ENCODE data around the gene ART3. TPM values are rescaled to one million over a fixed set of nuclear protein-coding genes. Genes with fewer than 3 reads are reported as not detected.
A peak's percentile ranks its signal among the peaks of the same experiment; 100 is the strongest.
"Not testable (repeated sequence)": the region's sequence is repeated elsewhere in the genome, so short reads cannot be mapped to it uniquely, and the experiment has no call there.

ART3 gene
- total RNA-seq, 1 donor from 2014 or later, result not detected

DNA sequence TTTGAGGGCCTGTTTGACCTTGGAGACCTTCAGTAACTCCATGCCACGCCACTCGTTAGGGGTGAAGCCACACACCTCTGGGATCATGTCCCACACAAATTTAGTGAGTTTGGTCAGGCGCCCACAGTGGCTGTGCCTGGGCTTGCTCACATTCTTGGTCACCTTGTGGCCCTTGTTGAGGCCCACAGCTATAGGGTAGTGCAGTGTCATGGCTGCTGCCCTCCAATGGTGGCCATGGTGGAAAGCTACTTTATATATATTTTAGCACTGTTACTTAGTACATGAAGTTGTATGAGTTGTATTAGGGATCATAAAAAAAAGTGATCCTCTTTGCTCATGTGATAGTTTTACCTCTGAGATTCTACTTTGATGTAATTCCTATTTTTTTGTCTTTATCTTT is 37.7 kb upstream of the ART3 start:
- ATAC-seq (ENCODE audit: low read depth), result no peak
- TF ChIP-seq, protein P1, sequence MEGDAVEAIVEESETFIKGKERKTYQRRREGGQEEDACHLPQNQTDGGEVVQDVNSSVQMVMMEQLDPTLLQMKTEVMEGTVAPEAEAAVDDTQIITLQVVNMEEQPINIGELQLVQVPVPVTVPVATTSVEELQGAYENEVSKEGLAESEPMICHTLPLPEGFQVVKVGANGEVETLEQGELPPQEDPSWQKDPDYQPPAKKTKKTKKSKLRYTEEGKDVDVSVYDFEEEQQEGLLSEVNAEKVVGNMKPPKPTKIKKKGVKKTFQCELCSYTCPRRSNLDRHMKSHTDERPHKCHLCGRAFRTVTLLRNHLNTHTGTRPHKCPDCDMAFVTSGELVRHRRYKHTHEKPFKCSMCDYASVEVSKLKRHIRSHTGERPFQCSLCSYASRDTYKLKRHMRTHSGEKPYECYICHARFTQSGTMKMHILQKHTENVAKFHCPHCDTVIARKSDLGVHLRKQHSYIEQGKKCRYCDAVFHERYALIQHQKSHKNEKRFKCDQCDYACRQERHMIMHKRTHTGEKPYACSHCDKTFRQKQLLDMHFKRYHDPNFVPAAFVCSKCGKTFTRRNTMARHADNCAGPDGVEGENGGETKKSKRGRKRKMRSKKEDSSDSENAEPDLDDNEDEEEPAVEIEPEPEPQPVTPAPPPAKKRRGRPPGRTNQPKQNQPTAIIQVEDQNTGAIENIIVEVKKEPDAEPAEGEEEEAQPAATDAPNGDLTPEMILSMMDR (IDR thresholded peaks at IDR 0.05), result no peak
- ChIA-PET CTCF (interaction anchor here (1.3 to 3.1 kb wide), 2 partner anchors 18 to 41 kb away, joined by 4 to 11 read pairs; no protein-coding TSS in a partner anchor), POLR2A (no interaction called here)
- intact Hi-C loops (cut with micrococcal nuclease), result no loop called here
- H3K4me3 Mint-ChIP-seq, result no peak overlapping the region
- H3K27me3 Mint-ChIP-seq, result no peaks in the 10 kb centered on the region
- H3K36me3 Mint-ChIP-seq (ENCODE audit: low read depth), result no peaks in the 10 kb centered on the region
- no peak overlapping the region for H3K27ac Mint-ChIP-seq
- no peaks in the 10 kb centered on the region for H3K4me1 Mint-ChIP-seq
- H3K9me3 Mint-ChIP-seq, result no peaks in the 10 kb centered on the region
- no peak for DNase-seq

DNA sequence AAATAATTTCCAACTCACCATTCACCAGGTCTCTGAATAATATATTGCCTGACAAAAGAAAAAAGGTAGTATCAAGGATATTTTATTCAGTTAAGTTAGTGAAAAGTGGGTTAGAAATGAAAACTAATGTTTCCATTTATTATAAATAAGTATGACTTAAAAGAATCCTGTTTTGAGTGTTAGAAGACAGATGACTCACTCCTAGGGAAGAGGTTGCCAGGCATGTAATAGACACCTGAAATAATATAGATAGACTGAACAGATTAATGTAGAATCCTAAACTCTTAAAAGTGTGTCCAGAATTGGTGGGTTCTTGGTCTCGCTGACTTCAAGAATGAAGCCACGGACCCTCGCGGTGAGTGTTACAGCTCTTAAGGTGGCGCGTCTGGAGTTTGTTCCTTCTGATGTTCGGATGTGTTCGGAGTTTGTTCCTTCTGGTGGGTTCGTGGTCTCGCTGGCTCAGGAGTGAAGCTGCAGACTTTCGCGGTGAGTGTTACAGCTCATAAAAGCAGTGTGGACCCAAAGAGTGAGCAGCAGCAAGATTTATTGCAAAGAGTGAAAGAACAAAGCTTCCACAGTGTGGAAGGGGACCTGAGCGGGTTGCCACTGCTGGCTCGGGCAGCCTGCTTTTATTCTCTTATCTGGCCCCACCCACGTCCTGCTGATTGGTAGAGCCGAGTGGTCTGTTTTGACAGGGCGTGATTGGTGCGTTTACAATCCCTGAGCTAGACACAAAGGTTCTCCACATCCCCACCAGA is 32.1 kb upstream of the ART3 start:
- H3K4me3 Mint-ChIP-seq, result peak overlapping the region; percentile 69
- POLR2A ChIA-PET, result interaction anchor here (0.6 kb wide), 1 partner anchor 20 kb away, joined by 3 read pairs; no protein-coding TSS in a partner anchor
- H3K27me3 Mint-ChIP-seq; DNase-seq; CTCF ChIA-PET; H3K9me3 Mint-ChIP-seq; H3K36me3 Mint-ChIP-seq (ENCODE audit: low read depth); H3K4me1 Mint-ChIP-seq; intact Hi-C loops (cut with micrococcal nuclease); ATAC-seq (ENCODE audit: low read depth): not testable (repeated sequence)
- peak overlapping the region; percentile 12 for H3K27ac Mint-ChIP-seq

GRCh38 chr4:76043306-76043705 is 31.2 kb upstream of the ART3 start:
- POLR2A ChIA-PET, result interaction anchor here (0.6 kb wide), 1 partner anchor 19 kb away, joined by 3 read pairs; no protein-coding TSS in a partner anchor
- DNase-seq; intact Hi-C loops (cut with micrococcal nuclease); H3K36me3 Mint-ChIP-seq (ENCODE audit: low read depth); H3K27ac Mint-ChIP-seq; H3K9me3 Mint-ChIP-seq; CTCF ChIA-PET; H3K4me3 Mint-ChIP-seq; H3K4me1 Mint-ChIP-seq; ATAC-seq (ENCODE audit: low read depth); H3K27me3 Mint-ChIP-seq: not testable (repeated sequence)

GRCh38 chr4:76044686-76045085 is 29.8 kb upstream of the ART3 start:
- intact Hi-C loops (cut with micrococcal nuclease); ATAC-seq (ENCODE audit: low read depth); H3K36me3 Mint-ChIP-seq (ENCODE audit: low read depth); H3K27ac Mint-ChIP-seq; H3K27me3 Mint-ChIP-seq; H3K4me3 Mint-ChIP-seq; CTCF ChIA-PET; DNase-seq; POLR2A ChIA-PET; H3K9me3 Mint-ChIP-seq; H3K4me1 Mint-ChIP-seq: not testable (repeated sequence)

DNA sequence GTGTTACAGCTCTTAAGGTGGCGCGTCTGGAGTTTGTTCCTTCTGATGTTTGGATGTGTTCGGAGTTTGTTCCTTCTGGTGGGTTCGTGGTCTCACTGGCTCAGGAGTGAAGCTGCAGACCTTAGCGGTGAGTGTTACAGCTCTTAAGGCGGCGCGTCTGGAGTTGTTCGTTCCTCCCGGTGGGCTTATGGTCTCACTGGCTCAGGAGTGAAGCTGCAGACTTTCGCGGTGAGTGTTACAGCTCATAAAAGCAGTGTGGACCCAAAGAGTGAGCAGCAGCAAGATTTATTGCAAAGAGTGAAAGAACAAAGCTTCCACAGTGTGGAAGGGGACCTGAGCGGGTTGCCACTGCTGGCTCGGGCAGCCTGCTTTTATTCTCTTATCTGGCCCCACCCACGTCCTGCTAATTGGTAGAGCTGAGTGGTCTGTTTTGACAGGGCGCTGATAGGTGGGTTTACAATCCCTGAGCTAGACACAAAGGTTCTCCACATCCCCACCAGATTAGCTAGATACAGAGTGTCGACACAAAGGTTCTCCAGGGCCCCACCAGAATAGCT is 24.6 kb upstream of the ART3 start:
- H3K4me3 Mint-ChIP-seq; intact Hi-C loops (cut with micrococcal nuclease); CTCF ChIA-PET; H3K9me3 Mint-ChIP-seq; DNase-seq; H3K27ac Mint-ChIP-seq; H3K4me1 Mint-ChIP-seq; ATAC-seq (ENCODE audit: low read depth); H3K27me3 Mint-ChIP-seq; POLR2A ChIA-PET; H3K36me3 Mint-ChIP-seq (ENCODE audit: low read depth): not testable (repeated sequence)

DNA sequence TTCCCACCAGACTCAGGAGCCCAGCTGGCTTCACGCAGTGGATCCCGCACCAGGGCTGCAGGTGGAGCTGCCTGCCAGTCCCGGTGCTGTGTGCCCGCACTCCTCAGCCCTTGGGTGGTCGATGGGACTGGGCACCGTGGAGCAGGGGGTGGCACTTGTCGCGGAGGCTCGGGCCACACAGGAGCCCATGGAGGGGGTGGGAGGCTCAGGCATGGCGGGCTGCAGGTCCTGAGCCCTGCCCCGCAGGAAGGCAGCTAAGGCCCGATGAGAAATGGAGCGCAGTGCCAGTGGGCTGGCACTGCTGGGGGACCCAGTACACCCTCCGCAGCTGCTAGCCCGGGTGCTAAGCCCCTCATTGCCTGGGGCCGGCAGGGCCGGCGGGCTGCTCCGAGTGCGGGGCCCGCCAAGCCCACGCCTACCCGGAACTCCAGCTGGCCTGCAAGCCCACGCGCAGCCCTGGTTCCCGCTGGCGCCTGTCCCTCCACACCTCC is 23.9 kb upstream of the ART3 start:
- H3K4me1 Mint-ChIP-seq; H3K4me3 Mint-ChIP-seq; ATAC-seq (ENCODE audit: low read depth); H3K36me3 Mint-ChIP-seq (ENCODE audit: low read depth); intact Hi-C loops (cut with micrococcal nuclease); H3K27me3 Mint-ChIP-seq; DNase-seq; CTCF ChIA-PET; POLR2A ChIA-PET; H3K9me3 Mint-ChIP-seq; H3K27ac Mint-ChIP-seq: not testable (repeated sequence)

DNA sequence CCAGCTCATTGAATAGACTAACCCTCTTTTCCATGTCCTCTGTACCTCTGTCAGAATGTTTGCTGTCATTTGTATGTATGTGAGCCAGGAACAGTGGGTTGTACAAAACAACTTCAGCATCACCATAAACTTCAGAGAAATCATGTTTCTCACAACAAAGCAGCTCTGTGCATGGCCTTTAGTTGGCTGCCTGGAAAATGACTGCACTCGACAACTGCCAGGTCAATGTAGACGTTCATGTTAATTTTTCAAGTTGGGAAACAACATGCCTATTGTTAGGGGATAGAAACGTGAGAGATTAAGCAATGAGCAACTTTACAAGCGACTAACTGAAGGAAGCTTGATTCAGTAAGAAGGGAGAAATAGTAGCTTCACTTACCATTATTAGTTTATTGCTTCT is 20.8 kb upstream of the ART3 start:
- ATAC-seq (ENCODE audit: low read depth), result no peak
- intact Hi-C loops (cut with micrococcal nuclease), result no loop called here
- H3K9me3 Mint-ChIP-seq, result no peaks in the 10 kb centered on the region
- POLR2A ChIA-PET, result interaction anchor here (0.6 kb wide), 1 partner anchor 8 kb away, joined by 6 read pairs; no protein-coding TSS in a partner anchor
- H3K4me3 Mint-ChIP-seq, result no peak overlapping the region
- peak overlapping the region; percentile 47 for H3K27ac Mint-ChIP-seq
- no peaks in the 10 kb centered on the region for H3K36me3 Mint-ChIP-seq (ENCODE audit: low read depth)
- CTCF ChIA-PET, result interaction anchor here (1.1 to 3.6 kb wide), 3 partner anchors 14 to 59 kb away, joined by 4 to 36 read pairs (median 4); no protein-coding TSS in a partner anchor
- TF ChIP-seq, protein P1 (IDR thresholded peaks at IDR 0.05), result no peak
- peaks cover 24% of the 10 kb centered on the region for H3K4me1 Mint-ChIP-seq
- DNase-seq, result no peak
- H3K27me3 Mint-ChIP-seq, result no peaks in the 10 kb centered on the region
